B cell (primary cell): Measurements from ENCODE around the gene NPAS3. TPM values are rescaled to one million over a fixed set of nuclear protein-coding genes. Genes with fewer than 3 reads are reported as not detected.

Source experiments
- ATAC-seq: fragments of 200-7000 bp; cut with Tn5 transposase; one replicate; pipeline ENCODE4 v1.10.0; 2021; ENCODE audit warnings: low read depth, mild to moderate bottlenecking, moderate number of reproducible peaks, moderate library complexity
- CTCF ChIA-PET: fragments of 350-600 bp; sonication (Branson Sonifier 250); formaldehyde crosslinking; loops from one replicate; lab custom pipeline; 2021; ENCODE audit warnings: antibody characterized with exemption, inconsistent platforms; lab: Charles Lee
- POLR2A ChIA-PET: fragments of 350-600 bp; sonication (Branson Sonifier 250); formaldehyde crosslinking; loops from one replicate; lab custom pipeline; 2021; ENCODE audit warnings: antibody characterized with exemption; lab: Charles Lee
- DNase-seq: peaks from one replicate; pipeline ENCODE4 v3.0.0; 2013
- H2AFZ ChIP-seq: 2 replicates; pipeline ENCODE4 v1.6.1; 2012; ENCODE audit warnings: mild to moderate bottlenecking, low read depth, low read length; ENCODE audit not compliant: insufficient read depth, poor library complexity, severe bottlenecking
- H3K27ac ChIP-seq, 2 donors: 1 replicate in 1 of 2; 2 replicates in 1 of 2; pipeline ENCODE4 v1.5.1; 2012 to 2013; ENCODE audit warnings: low read length in 2 of 2, mild to moderate bottlenecking in 2 of 2, moderate library complexity in 1 of 2
- H3K27me3 ChIP-seq, 4 experiments: fragments of 200-600 bp in 1 of 4; sonication (generic) in 1 of 4; replicated peaks in 1 of 4; 1 replicate in 2 of 4; 2 replicates in 2 of 4; pipeline versions ENCODE4 v1.6.1 to v1.7.0; 2013 to 2016; ENCODE audit warnings: low read length in 3 of 4, mild to moderate bottlenecking in 2 of 4, mixed read lengths in 1 of 4, moderate library complexity in 1 of 4; ENCODE audit not compliant: insufficient read depth in 4 of 4, control insufficient read depth in 3 of 4; ENCODE audit errors: control extremely low read depth in 1 of 4
- H3K36me3 ChIP-seq, 2 experiments: replicated peaks in 1 of 2; 1 replicate in 1 of 2; 2 replicates in 1 of 2; pipeline versions ENCODE4 v1.6.1 to v1.7.1; 2013; ENCODE audit warnings: low read length in 1 of 2; ENCODE audit not compliant: insufficient read depth in 2 of 2, control insufficient read depth in 1 of 2; ENCODE audit errors: control extremely low read depth in 1 of 2, extremely low read depth in 1 of 2
- H3K4me1 ChIP-seq, 2 donors: fragments of 200-600 bp in 1 of 2; sonication (generic) in 1 of 2; 1 replicate in 1 of 2; 2 replicates in 1 of 2; pipeline versions ENCODE4 v1.5.1 to v1.6.1; 2013 to 2017; ENCODE audit warnings: low read length in 2 of 2; ENCODE audit not compliant: control insufficient read depth in 2 of 2, insufficient read depth in 2 of 2
- H3K4me2 ChIP-seq: replicated peaks from 2 replicates; pipeline ENCODE3; 2012; ENCODE audit warnings: mild to moderate bottlenecking, low read depth, low read length; ENCODE audit not compliant: poor library complexity, severe bottlenecking
- H3K4me3 ChIP-seq, 5 experiments: fragments of 200-600 bp in 1 of 5; sonication (generic) in 1 of 5; 1 replicate in 3 of 5; 2 replicates in 2 of 5; pipeline versions ENCODE4 v1.5.1 to v1.7.0; 2011 to 2016; ENCODE audit warnings: low read length in 4 of 5, mild to moderate bottlenecking in 4 of 5, low read depth in 2 of 5, control low read depth in 1 of 5, moderate library complexity in 1 of 5; ENCODE audit not compliant: insufficient read depth in 1 of 5; ENCODE audit errors: control extremely low read depth in 1 of 5, extremely low read depth in 1 of 5
- H3K79me2 ChIP-seq: fragments of 200-600 bp; sonication (generic); one replicate; pipeline ENCODE4 v1.6.0; 2016; ENCODE audit warnings: low read length; ENCODE audit not compliant: control insufficient read depth, insufficient read depth
- H3K9ac ChIP-seq: fragments of 200-600 bp; sonication (generic); 2 replicates; pipeline ENCODE4 v1.6.1; 2017; ENCODE audit warnings: mild to moderate bottlenecking, low read length, moderate library complexity
- H3K9me3 ChIP-seq, 3 donors: one replicate each; pipeline versions ENCODE4 v1.6.1 to v1.7.1; 2013; ENCODE audit warnings: low read length in 2 of 3; ENCODE audit not compliant: control insufficient read depth in 2 of 3, insufficient read depth in 1 of 3; ENCODE audit errors: control extremely low read depth in 1 of 3
- H4K20me1 ChIP-seq: 2 replicates; pipeline ENCODE4 v1.6.0; 2012; ENCODE audit warnings: mild to moderate bottlenecking, low read length; ENCODE audit not compliant: insufficient read depth, control insufficient read depth, poor library complexity, severe bottlenecking
- H3K27ac Mint-ChIP-seq: one replicate; pipeline ENCODE4 v1.8.0; 2021; ENCODE audit warnings: mixed read lengths
- H3K27me3 Mint-ChIP-seq: one replicate; pipeline ENCODE4 v1.8.0; 2021; ENCODE audit warnings: mixed read lengths
- H3K4me1 Mint-ChIP-seq: one replicate; pipeline ENCODE4 v1.8.0; 2021; ENCODE audit warnings: mixed read lengths
- H3K4me3 Mint-ChIP-seq: one replicate; pipeline ENCODE4 v1.8.0; 2021; ENCODE audit warnings: mixed read lengths
- H3K9me3 Mint-ChIP-seq: one replicate; pipeline ENCODE4 v1.8.0; 2022; ENCODE audit warnings: mixed read lengths; ENCODE audit not compliant: insufficient read depth
- CTCF ChIP-seq: fragments of 200-600 bp; IDR thresholded peaks from one replicate; pipeline ENCODE4 v1.8.0; 2022; ENCODE audit warnings: antibody characterized with exemption, mild to moderate bottlenecking
- EZH2 ChIP-seq: IDR thresholded peaks from 2 replicates; pipeline ENCODE4 v1.6.1; 2012; ENCODE audit warnings: borderline replicate concordance, low read depth, mild to moderate bottlenecking, moderate library complexity, low read length; ENCODE audit not compliant: insufficient read depth, poor library complexity, severe bottlenecking
- WGBS: methylation state at CpG from one replicate; pipeline ENCODE4 v1.1.5; 2013; ENCODE audit warnings: missing lambda C conversion rate; ENCODE audit not compliant: insufficient coverage; 5-methylcytosine and 5-hydroxymethylcytosine counted together
- intact Hi-C: fragments of 100-400 bp; cut with micrococcal nuclease; formaldehyde crosslinking; loops from one replicate; pipeline ENCODE4 v1.10.0; 2022
- polyA plus RNA-seq: library from polyadenylated mRNA; depleted of rRNA; stranded (reverse); fragments of >200 nt; gene quantifications from 2 replicates; pipeline ENCODE4 v1.2.3, GENCODE V29; 2012
- total RNA-seq, 2 donors: library from RNA; stranded (reverse); fragments of 120-200 nt in 1 of 2; gene quantifications; 1 replicate in 1 of 2; 2 replicates in 1 of 2; pipeline versions ENCODE4 v1.2.3 to v1.2.4, GENCODE V29; 2013 to 2022

The NPAS3 gene
- total and polyA plus RNA-seq, 2 donors (not counting 1 experiment from before 2014, with no cell fraction given) = not detected

- Mint-ChIP-seq H3K27ac (no peak overlapping the region), H3K27me3 (no peaks in the 10 kb centered on the region), H3K4me1 (no peaks in the 10 kb centered on the region), H3K4me3 (no peak overlapping the region), H3K9me3 (peaks cover 3% of the 10 kb centered on the region)
- ATAC-seq = no peak
- DNase-seq = no peak
- intact Hi-C loops = no loop called here
- TF ChIP-seq EZH2 (no peak), CTCF (no peak)
- no peaks in the 10 kb centered on the region for H3K9me3 ChIP-seq
- H3K4me3 ChIP-seq = no peak overlapping the region
- H3K4me1 ChIP-seq = no peaks in the 10 kb centered on the region
- H3K27ac ChIP-seq = no peak overlapping the region
- H3K36me3 ChIP-seq = no peaks in the 10 kb centered on the region
- H4K20me1 ChIP-seq = no peaks in the 10 kb centered on the region
- no peak overlapping the region for H2AFZ ChIP-seq
- ChIA-PET CTCF (no interaction called here), POLR2A (no interaction called here)
- no peaks in the 10 kb centered on the region for H3K27me3 ChIP-seq
- no CpG with 5 or more reads among the region's 3 CpGs for WGBS
- H3K4me2 ChIP-seq = no peak overlapping the region
- H3K9ac ChIP-seq = no peak overlapping the region
- no peaks in the 10 kb centered on the region for H3K79me2 ChIP-seq
Observed at GRCh38 chr14:33343016-33343415, 404.3 kb downstream of the NPAS3 start.

- H3K4me2 ChIP-seq = no peak overlapping the region
- H3K4me3 ChIP-seq = no peak overlapping the region
- H3K4me1 ChIP-seq = no peaks in the 10 kb centered on the region
- H3K4me3 Mint-ChIP-seq = no peak overlapping the region
- no peak overlapping the region for H3K27ac ChIP-seq
- H3K27me3 Mint-ChIP-seq = no peaks in the 10 kb centered on the region
- no peaks in the 10 kb centered on the region for H4K20me1 ChIP-seq
- no peaks in the 10 kb centered on the region for H3K27me3 ChIP-seq
- CTCF ChIA-PET = no interaction called here
- intact Hi-C loops = no loop called here
- H3K9ac ChIP-seq = no peak overlapping the region
- DNase-seq (no peak), ATAC-seq (no peak)
- POLR2A ChIA-PET = no interaction called here
- WGBS = no CpG with 5 or more reads among the region's 1 CpG
- no peaks in the 10 kb centered on the region for H3K36me3 ChIP-seq
- no peaks in the 10 kb centered on the region for H3K4me1 Mint-ChIP-seq
- H3K79me2 ChIP-seq = no peaks in the 10 kb centered on the region
- TF ChIP-seq CTCF (no peak), EZH2 (no peak)
- no peaks in the 10 kb centered on the region for H3K9me3 ChIP-seq
- H3K9me3 Mint-ChIP-seq = no peaks in the 10 kb centered on the region
- H3K27ac Mint-ChIP-seq = no peak overlapping the region
- no peak overlapping the region for H2AFZ ChIP-seq
Observed at GRCh38 chr14:33347796-33348195, 409.1 kb downstream of the NPAS3 start.
